Coronary artery (tissue), 2 donors: ENCODE data around the gene CIITA.

Experiments used
- DNase-seq: peaks from one replicate; pipeline ENCODE4 v3.0.0-alpha.2; 2017; ENCODE audit warnings: low spot score
- H3K27ac ChIP-seq, 2 donors: fragments of 200-600 bp; sonication (generic); one replicate each; pipeline ENCODE4 v1.5.1; 2016 to 2019
- H3K4me3 ChIP-seq: fragments of 200-600 bp; sonication (generic); 2 replicates; pipeline ENCODE4 v1.5.1; 2016; ENCODE audit warnings: mild to moderate bottlenecking, moderate library complexity
- CTCF ChIP-seq: fragments of 200-600 bp; sonication (generic); IDR thresholded peaks from one replicate; pipeline ENCODE4 v1.5.1; 2019; ENCODE audit warnings: antibody characterized with exemption

Gene CIITA

DNA sequence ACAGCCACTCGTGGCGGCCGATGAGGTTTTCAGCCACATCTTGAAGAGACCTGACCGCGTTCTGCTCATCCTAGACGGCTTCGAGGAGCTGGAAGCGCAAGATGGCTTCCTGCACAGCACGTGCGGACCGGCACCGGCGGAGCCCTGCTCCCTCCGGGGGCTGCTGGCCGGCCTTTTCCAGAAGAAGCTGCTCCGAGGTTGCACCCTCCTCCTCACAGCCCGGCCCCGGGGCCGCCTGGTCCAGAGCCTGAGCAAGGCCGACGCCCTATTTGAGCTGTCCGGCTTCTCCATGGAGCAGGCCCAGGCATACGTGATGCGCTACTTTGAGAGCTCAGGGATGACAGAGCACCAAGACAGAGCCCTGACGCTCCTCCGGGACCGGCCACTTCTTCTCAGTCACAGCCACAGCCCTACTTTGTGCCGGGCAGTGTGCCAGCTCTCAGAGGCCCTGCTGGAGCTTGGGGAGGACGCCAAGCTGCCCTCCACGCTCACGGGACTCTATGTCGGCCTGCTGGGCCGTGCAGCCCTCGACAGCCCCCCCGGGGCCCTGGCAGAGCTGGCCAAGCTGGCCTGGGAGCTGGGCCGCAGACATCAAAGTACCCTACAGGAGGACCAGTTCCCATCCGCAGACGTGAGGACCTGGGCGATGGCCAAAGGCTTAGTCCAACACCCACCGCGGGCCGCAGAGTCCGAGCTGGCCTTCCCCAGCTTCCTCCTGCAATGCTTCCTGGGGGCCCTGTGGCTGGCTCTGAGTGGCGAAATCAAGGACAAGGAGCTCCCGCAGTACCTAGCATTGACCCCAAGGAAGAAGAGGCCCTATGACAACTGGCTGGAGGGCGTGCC lies 30.1 kb downstream of the CIITA start:
- no peak for DNase-seq
- no peak for TF ChIP-seq CTCF
- Histone ChIP-seq H3K27ac (no peak overlapping the region), H3K4me3 (no peak overlapping the region)

DNA sequence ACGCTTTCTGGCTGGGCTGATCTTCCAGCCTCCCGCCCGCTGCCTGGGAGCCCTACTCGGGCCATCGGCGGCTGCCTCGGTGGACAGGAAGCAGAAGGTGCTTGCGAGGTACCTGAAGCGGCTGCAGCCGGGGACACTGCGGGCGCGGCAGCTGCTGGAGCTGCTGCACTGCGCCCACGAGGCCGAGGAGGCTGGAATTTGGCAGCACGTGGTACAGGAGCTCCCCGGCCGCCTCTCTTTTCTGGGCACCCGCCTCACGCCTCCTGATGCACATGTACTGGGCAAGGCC lies 30.7 kb downstream of the CIITA start:
- H3K27ac ChIP-seq = no peak overlapping the region
- no peak overlapping the region for H3K4me3 ChIP-seq
- no peak for DNase-seq
- no peak for TF ChIP-seq CTCF

DNA sequence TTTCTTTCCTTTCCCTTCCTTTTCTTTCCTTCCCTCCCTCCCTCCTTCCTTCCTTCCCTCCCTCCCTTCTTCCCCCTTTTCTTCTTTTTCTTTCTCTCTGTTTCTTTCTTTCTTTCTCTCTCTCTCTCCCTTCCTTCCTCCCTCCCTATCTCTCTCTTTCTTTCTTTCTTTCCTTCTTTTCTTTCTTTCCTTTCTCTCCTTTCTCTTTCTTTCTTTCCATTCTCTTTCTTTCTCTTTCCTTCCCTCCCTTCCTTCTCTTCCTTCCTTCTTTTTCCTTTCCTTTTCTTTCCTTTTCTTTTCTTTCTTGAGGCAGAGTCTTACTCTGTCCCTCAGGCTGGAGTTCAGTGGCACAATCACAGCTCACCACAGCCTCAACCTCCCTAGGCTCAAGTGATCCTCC lies 34.3 kb downstream of the CIITA start:
- no peak for TF ChIP-seq CTCF
- H3K4me3 ChIP-seq = no peak overlapping the region
- H3K27ac ChIP-seq = no peak overlapping the region
- no peak for DNase-seq

GRCh38 chr16:10916534-10916933 lies 39.5 kb downstream of the CIITA start:
- DNase-seq = no peak
- TF ChIP-seq CTCF = no peak
- Histone ChIP-seq H3K4me3 (no peak overlapping the region), H3K27ac (no peak overlapping the region)

- Histone ChIP-seq H3K4me3 (no peak overlapping the region), H3K27ac (peak overlapping the region; percentile 18 to 65)
- TF ChIP-seq CTCF = peak; percentile 93
- peak; percentile 98 for DNase-seq
These were observed 41.4 kb downstream of the CIITA start for GRCh38 chr16:10918294-10919002.

DNA sequence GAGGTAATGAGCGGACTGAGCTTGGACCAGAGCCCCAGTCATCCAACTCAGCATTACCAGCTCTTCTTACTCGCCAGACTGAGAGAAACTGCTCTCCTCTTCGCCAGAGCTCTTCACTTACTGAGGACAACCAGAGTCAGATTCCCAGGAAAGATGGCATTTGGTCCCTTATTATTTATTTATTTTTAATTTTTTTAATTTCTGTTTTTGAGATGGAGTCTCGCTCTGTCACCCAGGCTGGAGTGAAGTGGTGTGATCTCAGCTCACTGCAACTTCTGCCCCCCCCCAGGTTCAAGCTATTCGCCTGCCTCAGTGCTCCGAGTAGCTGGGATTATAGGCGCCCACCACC lies 42.0 kb downstream of the CIITA start:
- no peak for TF ChIP-seq CTCF
- Histone ChIP-seq H3K4me3 (no peak overlapping the region), H3K27ac (no peak overlapping the region)
- no peak for DNase-seq
